KOPT-K1 (cell line): Measurements from ENCODE around the gene PEF1.

ENCODE experiments used
- H3K27ac ChIP-seq: fragments of 200-600 bp; sonication (generic); 2 replicates; pipeline ENCODE4 v1.5.1; 2016; ENCODE audit warnings: antibody characterized with exemption, mild to moderate bottlenecking, low read depth, low read length; ENCODE audit not compliant: poor library complexity, severe bottlenecking
- H3K36me3 ChIP-seq: fragments of 200-600 bp; sonication (generic); 2 replicates; pipeline ENCODE4 v1.5.1; 2017; ENCODE audit warnings: antibody characterized with exemption, mild to moderate bottlenecking, low read length, moderate library complexity; ENCODE audit not compliant: insufficient read depth
- H3K9me3 ChIP-seq: fragments of 200-600 bp; sonication (generic); 2 replicates; pipeline ENCODE4 v1.5.1; 2017; ENCODE audit warnings: antibody characterized with exemption, low read length, mild to moderate bottlenecking; ENCODE audit not compliant: insufficient read depth, poor library complexity, severe bottlenecking

PEF1 gene, protein sequence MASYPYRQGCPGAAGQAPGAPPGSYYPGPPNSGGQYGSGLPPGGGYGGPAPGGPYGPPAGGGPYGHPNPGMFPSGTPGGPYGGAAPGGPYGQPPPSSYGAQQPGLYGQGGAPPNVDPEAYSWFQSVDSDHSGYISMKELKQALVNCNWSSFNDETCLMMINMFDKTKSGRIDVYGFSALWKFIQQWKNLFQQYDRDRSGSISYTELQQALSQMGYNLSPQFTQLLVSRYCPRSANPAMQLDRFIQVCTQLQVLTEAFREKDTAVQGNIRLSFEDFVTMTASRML

DNA sequence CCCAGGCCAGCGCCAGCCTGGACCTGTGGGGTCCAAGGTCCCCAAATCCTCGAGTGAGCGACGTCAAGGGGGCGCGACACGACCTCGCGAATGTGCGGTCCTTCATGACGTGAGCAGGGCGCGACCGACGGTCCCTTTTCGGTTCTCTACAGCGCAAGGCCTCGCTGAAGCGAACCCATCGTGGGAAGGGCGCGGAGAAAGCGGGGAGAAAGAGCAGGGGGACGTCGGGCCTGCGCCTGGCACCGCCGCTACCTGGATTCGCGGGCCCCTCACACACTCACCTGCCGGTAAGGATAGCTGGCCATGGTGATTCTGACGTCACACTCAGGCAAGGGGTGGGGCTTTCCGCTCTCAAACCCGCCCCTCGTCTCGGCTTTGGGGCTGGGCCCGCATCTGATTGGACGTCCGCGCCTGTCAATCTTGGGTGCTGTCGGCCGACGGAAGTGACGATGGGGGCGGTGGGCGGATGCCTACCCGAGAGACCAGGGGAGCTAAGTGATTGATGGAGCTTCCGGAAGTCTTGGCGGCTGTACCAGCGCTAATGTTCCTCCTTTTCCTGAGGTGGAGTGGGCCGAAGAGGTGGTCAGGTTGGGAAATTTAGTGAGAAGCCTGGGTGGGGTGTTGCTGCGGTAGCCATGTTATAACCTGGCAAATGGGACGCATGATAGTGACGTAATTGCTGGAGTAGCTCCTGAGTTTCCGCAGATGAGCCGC is at the start of gene PEF1:
PEF1 (minus strand) TSS at position 317 of the 714 bp plus-strand sequence; CDS start at position 305, 12 bp downstream.
- H3K36me3 ChIP-seq = no peaks in the 10 kb centered on the region
- no peaks in the 10 kb centered on the region for H3K9me3 ChIP-seq
- H3K27ac ChIP-seq = peak within 1 kb of the TSS; percentile 88

DNA sequence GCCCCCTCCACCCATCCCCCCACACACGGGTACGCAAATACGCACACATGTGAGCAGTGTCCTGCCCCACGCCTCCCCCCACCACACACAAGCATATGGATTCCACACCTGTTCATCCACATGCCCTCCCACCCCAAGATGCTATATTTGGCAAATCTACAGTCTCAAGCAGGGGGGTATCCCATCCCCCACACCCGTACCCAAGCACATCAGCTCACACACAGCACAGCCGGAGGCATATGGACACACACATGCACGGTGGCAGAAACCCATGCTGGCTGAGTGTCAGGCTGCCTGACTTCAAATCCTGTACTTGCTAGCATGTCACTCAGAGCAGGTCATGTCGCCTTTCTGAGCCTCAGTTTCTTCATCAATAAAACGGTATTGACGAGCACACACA is 48.6 kb upstream of the PEF1 start:
- Histone ChIP-seq H3K36me3 (no peaks in the 10 kb centered on the region), H3K9me3 (no peaks in the 10 kb centered on the region), H3K27ac (no peak overlapping the region)

DNA sequence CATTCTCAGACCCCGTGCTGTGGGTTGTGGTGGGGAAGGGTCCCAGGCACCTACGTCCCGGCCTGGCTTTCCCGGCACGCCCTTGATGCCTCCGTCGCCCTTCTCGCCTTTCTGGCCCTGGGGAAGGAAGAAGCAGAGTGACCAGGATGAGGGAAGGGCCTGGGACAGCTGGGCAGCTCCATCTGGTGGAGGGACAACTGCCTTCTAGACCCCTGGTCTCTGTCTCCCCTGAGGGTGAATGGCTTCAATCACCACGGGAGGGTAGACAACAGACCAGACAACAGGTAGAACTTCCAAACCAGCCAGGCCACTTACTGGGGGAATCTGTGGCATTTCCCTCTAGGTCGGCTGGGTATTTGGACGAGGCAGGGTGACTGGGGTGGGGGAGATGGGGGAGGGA is 47.3 kb upstream of the PEF1 start:
- no peaks in the 10 kb centered on the region for H3K9me3 ChIP-seq
- H3K27ac ChIP-seq = no peak overlapping the region
- H3K36me3 ChIP-seq = no peaks in the 10 kb centered on the region

DNA sequence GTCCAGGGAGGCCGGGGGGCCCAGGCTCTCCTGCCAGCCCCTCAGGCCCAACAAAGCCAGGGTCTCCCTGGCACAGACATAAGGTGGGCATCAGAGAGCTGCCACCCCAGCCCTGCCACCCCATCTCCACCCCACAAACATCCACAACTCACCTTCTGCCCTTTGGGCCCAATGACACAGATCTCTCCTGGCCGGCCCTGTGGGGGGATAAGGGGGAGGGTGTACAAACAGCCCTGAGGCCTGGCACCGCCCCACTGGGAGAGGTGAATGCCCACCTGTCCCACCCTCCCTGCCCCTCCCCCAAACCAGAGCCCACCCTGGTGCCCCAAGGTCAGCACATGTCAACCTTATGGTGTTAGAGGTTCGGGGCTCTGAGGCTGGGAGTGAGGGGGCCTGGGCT is 46.8 kb upstream of the PEF1 start:
- H3K36me3 ChIP-seq = no peaks in the 10 kb centered on the region
- no peaks in the 10 kb centered on the region for H3K9me3 ChIP-seq
- no peak overlapping the region for H3K27ac ChIP-seq

DNA sequence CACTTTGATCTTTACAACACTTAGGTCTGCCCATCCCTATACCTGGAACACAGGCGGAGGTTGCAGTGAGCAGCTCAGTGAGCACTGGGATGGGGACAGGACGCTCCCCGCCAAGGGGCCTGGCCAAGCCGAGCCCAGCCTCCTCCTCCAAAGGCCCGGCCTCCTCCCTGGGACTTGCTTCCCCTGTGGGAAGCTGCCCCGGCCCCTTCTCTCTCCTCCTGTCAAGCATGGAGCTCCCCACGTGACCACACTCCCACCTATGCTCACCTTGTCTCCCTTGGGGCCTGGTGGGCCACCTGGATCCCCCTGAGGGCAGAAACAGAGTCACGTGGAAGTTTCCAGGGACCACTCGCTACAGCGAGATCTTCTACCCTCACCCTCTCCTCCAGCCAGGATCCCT is 46.2 kb upstream of the PEF1 start:
- H3K27ac ChIP-seq = no peak overlapping the region
- no peaks in the 10 kb centered on the region for H3K36me3 ChIP-seq
- H3K9me3 ChIP-seq = no peaks in the 10 kb centered on the region

DNA sequence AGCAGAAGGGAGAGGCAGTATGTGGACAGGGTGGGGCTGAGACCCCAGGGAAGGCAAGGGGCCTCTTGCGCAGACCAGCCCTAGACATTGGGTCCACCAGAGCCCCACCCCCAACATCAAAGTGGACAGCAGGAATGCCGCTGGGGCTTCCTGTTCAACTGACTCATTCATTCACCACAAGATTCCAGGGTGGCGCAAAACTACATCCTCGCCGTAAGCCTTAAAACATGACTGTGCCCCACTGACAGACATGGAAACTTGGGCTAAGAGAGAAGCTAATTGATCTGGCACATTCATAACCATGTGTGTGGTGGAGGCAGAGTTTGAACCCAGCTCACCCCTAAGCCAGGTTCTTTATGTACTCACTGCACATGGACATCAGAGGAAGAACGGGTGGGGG is 45.2 kb upstream of the PEF1 start:
- H3K36me3 ChIP-seq = no peaks in the 10 kb centered on the region
- no peaks in the 10 kb centered on the region for H3K9me3 ChIP-seq
- H3K27ac ChIP-seq = no peak overlapping the region

DNA sequence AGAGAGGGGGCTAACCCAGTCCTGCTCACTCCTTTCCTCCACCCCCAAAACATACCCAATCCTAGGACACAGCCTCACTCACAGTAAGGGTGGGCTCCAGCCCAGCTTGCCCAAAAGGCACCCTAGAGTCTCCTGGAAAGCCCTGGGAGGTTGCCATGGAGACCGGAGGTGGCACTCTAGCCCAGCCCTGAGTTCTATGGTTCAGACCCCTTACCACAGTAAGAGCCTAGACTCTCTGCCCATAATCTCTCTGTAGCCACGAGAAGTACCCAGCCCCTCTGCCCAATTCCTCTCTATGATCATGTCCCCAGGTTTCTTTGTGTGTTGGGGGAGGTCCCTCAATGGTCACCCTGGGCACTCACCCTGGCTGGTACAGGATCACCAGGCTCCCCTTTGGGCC is 44.7 kb upstream of the PEF1 start:
- no peaks in the 10 kb centered on the region for H3K9me3 ChIP-seq
- no peaks in the 10 kb centered on the region for H3K36me3 ChIP-seq
- no peak overlapping the region for H3K27ac ChIP-seq

DNA sequence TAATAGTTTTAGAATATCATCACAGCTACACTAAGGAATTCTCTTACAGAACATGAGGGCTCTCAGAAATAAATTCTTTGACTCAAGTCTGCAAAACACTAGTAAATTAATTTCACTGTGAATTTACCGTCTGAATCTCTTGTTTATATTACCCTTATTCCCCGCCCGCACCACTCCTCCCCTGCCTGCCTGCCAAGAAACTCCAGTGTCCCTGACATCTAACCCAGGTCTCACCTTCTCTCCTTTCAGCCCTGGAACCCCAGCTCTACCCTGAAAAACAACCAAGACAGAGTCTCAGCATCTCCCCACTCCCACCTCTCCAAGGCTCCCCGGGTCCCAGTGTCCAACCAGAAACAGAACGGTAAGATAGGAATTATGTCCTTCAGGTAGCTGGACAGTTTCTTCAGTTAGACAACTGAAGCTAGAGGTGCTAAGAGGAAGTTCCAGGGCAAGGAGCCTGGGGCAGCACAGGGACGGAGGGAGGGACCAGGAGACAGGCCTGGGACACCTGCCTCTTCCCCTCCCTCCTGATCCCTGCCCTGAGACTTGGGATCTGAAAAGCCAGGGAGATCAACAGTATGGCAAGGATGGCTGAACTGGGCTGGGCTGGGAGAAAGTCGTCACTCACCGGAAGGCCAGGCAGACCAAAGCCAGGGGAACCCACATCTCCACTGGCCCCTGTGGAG is 43.7 kb upstream of the PEF1 start:
- H3K9me3 ChIP-seq = no peaks in the 10 kb centered on the region
- H3K36me3 ChIP-seq = no peaks in the 10 kb centered on the region
- H3K27ac ChIP-seq = no peak overlapping the region

DNA sequence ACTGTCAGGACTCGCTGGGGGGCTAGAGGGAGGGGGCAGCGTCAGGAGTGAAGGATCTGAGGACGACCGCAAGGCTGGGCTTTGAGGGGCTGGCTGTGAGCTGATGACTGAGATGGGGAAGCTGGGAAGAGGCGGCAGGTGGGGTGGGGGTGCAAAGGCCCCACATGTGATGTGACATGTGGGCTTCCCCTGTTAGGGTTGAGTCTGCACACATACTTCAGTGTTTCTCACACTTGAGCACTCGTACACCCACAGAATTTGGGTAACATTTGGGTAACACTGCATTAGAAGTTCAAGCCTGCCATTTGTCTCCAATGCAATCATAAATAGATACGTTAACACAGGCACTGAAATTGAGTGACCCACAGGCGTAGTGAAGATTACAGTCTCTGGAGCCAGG is 42.9 kb upstream of the PEF1 start:
- Histone ChIP-seq H3K9me3 (no peaks in the 10 kb centered on the region), H3K36me3 (no peaks in the 10 kb centered on the region), H3K27ac (no peak overlapping the region)

DNA sequence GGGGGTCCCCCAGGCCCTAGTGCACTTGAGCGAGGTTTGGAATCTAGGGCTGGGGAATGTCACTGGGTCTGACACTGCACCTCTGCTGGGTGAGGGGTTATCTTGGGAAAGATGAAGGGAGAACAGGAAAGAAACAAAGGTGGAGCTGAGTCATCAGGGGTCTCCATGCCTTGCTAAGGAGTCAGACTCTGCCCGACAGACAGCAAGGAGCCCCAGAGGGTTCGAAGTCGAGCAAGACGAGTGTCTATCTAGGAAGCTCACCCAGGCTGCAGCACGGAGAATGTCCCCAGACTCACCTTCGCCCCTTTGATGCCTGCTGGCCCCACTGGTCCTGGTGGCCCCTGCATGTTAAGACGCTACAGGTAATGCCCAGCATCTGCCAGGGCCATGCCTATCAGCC is 41.1 kb upstream of the PEF1 start:
- H3K9me3 ChIP-seq = no peaks in the 10 kb centered on the region
- no peaks in the 10 kb centered on the region for H3K36me3 ChIP-seq
- no peak overlapping the region for H3K27ac ChIP-seq

DNA sequence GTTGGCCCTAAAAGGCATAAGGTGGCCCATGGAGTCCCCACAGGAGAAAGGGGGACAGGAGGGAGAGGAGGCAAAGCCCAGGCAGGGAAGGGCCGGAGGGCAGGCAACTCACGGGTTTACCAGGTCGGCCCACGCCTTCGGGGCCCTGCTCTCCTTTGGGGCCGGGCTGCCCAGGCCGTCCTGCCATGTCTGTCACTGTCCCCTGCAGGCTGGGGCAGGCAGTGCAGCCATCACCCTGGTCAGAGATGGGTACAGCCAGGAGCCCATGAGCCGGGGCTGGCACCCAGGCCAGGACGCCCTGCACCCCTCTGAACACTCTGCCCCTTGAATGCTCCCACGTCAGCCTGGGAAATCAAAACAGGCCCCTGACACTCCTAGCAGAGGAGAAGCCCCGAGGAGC is 39.3 kb upstream of the PEF1 start:
- no peaks in the 10 kb centered on the region for H3K9me3 ChIP-seq
- no peaks in the 10 kb centered on the region for H3K36me3 ChIP-seq
- H3K27ac ChIP-seq = no peak overlapping the region

DNA sequence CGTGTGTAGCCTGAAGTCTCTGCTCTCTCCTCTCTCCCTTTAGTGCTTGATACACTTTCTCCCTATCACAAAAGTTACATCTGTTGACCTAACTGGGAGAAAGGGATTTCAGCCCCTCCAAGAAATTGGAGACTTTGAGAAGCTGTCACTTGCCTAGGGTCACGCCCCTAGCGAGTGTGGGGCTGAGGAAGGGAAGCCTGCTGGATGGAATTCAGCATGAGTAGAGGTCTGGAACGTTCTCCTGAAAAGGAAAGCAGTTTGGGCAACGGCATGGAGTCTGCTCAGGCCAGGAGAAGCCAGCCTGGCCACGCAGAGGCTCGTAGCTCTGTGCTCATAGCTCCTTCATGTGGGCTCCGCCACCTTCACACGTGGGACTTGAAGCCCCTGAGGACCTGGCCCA is 36.7 kb upstream of the PEF1 start:
- Histone ChIP-seq H3K9me3 (no peaks in the 10 kb centered on the region), H3K36me3 (no peaks in the 10 kb centered on the region), H3K27ac (no peak overlapping the region)

DNA sequence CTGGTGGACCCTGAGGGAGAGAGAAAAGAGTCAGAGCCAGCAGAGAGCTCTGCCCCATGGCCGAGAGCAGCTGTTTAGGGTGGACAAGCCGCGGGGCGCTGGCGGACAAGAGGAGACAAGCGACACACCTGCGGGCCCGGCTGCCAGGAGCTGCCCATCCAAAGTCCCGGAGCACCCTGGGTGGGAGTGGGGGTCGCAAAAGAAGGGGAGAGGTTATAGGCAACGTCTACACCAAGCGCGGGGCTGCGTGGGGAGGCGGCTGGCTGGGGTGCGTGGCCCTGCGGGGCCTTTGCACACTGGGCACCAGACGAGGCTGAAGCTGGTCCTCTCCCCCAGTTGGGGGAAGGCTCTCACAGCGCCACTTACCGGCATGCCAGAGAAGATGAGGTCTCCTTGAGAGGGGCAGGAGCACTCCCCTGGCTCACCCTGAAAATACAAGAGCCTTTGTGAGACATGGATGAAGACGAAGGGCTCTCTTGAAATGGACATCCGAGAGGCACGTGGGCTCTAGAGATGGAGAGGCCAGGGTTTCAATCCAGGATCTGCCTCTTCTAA is 35.1 kb upstream of the PEF1 start:
- no peaks in the 10 kb centered on the region for H3K36me3 ChIP-seq
- H3K9me3 ChIP-seq = no peaks in the 10 kb centered on the region
- no peak overlapping the region for H3K27ac ChIP-seq

DNA sequence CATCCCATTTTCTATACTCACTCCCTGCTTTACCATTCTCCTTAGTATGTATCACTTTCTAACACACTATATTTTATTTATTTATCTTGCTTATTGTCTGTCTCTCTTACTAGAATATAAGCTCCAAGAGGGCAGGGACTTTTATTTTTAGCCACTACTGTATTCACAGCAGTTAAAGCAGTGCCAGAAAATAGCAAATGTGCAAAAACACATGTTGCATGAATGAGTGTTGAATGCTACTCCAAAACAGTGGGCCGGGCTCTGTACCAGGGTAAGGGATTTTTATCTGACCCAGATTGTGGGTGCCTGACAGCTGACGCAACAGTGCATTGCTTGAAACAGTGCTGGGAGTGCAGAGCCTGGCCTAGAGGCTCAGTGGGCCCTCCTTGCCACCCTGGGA is 34.4 kb upstream of the PEF1 start:
- H3K27ac ChIP-seq = no peak overlapping the region
- no peaks in the 10 kb centered on the region for H3K36me3 ChIP-seq
- H3K9me3 ChIP-seq = no peaks in the 10 kb centered on the region

DNA sequence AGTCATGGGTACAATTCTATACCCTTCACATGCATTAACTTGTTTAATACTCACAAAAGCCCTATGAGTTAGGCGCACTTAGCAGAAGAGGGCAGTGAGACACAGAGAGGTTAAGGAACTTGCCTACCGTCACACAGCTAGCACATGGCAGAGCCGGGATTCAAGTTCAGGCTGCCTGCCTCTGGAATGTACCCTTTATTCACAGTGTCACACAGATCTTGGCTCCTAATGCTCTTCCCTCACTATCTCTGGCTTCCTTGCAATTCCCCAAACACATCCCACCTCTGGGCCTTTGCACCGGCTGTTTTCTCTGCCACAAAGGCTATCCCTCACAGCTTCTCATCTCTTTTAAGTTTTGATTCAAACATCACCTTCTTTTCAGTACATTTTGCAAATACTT is 34.0 kb upstream of the PEF1 start:
- no peaks in the 10 kb centered on the region for H3K36me3 ChIP-seq
- no peak overlapping the region for H3K27ac ChIP-seq
- no peaks in the 10 kb centered on the region for H3K9me3 ChIP-seq
